ENCODE measurements around the gene AMOTL2.
A peak's percentile ranks its signal among the peaks of the same experiment; 100 is the strongest.

The AMOTL2 gene

DNA sequence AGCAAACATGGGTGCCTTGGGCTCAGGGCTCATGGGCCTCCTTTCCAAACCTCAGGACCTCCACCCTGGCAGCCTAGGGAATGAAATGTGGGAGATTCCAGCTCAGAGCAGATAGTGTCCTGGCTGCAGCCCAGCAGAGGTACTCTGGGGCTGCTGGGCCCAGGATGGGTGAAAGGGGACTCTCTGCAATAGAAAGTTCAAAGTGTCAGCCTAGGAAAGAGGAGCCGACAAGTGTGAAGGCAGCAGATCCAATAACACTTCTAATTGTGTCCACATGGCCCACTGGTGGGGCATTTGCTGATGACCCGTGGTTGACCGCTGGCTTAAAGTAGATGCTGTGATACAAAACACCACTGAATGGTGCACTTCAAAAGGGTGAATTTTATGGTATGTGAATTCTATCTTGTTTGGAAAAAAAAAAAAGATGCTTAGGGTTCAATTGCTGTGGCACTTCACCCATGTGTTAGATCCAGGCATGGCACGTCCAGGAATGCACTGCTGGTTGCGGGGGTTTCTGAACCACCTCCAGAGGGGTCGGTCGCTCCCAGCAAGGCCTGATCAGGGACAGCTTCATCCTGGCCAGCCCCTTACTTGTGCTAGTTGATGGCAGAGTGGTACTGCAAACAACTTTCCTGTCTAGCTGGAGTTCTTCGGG lies 20.9 kb downstream of the AMOTL2 start:
- TF ChIP-seq EP300 (IDR thresholded peaks at IDR 0.05; ENCODE audit: borderline replicate concordance) (0 out of 2 replicates have a peak, but pooled peaks have one; percentile 6), FOXM1 (IDR thresholded peaks at IDR 0.05; ENCODE audit: borderline replicate concordance, low read depth) (no peak), TAF1 (IDR thresholded peaks at IDR 0.05; ENCODE audit: low read depth) (peak; percentile 15; the same call in 1 of the 2 replicates)

DNA sequence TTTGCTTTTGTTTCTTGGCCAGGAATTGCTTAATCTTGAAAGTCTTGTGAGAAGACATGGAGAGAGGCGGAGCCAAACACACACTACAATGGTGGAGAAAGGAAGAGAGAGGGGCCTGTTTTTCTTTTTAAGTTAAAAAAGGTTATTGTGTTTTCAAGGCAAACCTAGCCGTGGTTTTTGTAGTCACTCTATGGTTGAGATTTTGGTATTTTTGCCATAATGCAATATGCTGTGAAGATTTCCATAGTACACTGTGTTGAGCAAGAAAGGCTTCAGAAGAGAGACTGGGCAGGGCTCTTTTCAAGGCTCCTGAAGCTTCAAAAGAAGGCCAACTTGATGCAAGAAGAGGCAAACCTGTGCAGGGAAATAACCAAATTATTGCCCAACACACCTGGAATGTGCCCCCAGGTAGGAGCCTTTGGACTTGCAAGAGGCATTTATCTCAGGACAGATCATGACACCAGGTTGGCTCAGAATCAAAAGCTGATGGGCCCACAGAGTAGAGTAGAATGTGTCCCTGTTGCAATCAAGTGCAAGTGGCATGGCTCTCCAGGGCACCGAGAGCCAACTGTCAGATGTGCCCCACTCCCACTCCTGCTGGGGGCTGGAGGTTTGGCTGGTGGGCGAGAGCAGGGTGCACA lies 22.1 kb downstream of the AMOTL2 start:
- TF ChIP-seq, protein P1, sequence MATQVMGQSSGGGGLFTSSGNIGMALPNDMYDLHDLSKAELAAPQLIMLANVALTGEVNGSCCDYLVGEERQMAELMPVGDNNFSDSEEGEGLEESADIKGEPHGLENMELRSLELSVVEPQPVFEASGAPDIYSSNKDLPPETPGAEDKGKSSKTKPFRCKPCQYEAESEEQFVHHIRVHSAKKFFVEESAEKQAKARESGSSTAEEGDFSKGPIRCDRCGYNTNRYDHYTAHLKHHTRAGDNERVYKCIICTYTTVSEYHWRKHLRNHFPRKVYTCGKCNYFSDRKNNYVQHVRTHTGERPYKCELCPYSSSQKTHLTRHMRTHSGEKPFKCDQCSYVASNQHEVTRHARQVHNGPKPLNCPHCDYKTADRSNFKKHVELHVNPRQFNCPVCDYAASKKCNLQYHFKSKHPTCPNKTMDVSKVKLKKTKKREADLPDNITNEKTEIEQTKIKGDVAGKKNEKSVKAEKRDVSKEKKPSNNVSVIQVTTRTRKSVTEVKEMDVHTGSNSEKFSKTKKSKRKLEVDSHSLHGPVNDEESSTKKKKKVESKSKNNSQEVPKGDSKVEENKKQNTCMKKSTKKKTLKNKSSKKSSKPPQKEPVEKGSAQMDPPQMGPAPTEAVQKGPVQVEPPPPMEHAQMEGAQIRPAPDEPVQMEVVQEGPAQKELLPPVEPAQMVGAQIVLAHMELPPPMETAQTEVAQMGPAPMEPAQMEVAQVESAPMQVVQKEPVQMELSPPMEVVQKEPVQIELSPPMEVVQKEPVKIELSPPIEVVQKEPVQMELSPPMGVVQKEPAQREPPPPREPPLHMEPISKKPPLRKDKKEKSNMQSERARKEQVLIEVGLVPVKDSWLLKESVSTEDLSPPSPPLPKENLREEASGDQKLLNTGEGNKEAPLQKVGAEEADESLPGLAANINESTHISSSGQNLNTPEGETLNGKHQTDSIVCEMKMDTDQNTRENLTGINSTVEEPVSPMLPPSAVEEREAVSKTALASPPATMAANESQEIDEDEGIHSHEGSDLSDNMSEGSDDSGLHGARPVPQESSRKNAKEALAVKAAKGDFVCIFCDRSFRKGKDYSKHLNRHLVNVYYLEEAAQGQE (IDR thresholded peaks at IDR 0.05; ENCODE audit: low read depth), result no peak
- TF ChIP-seq EP300 (IDR thresholded peaks at IDR 0.05; ENCODE audit: borderline replicate concordance) (peak; percentile 72), EGR1 (IDR thresholded peaks at IDR 0.05) (no peak), TCF12 (IDR thresholded peaks at IDR 0.05; ENCODE audit: low read depth) (no peak), ZBTB7A (IDR thresholded peaks at IDR 0.05; ENCODE audit: low read depth) (0 out of 2 replicates have a peak, but pooled peaks have one; percentile 28), CEBPB (IDR thresholded peaks at IDR 0.05) (peak; percentile 96), RAD21 (IDR thresholded peaks at IDR 0.05; ENCODE audit: low read depth) (peak; percentile 1; the same call in 1 of the 2 replicates), CREB1 (IDR thresholded peaks at IDR 0.05; ENCODE audit: low read depth) (no peak), TEAD4 (IDR thresholded peaks at IDR 0.05) (peak; percentile 81), TAF1 (IDR thresholded peaks at IDR 0.05; ENCODE audit: low read depth) (no peak), NFIC (IDR thresholded peaks at IDR 0.05) (peak; percentile 68), YY1 (IDR thresholded peaks at IDR 0.05; ENCODE audit: low read depth) (no peak)

DNA sequence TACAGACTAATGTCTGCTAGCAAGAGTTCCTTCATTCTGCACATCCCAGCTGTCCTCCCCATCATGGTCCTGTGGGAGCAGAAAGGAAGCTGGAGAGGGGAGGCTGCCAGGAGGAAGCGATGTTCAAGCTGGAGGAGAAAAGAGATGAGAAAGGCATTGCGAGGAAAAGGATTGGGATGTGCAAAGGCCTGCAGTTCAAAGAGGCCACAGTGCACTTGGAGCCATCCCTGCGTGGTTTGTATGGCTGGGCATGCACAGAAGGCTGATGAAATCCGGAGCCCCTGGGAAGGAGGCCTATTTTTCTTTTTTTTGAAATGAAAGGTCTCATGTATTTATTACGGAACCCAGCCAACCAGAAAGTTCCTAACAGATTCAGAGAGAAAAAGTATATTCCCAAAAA lies 22.8 kb downstream of the AMOTL2 start:
- TF ChIP-seq, protein P1 (IDR thresholded peaks at IDR 0.05; ENCODE audit: low read depth), result no peak
- no peak for TF ChIP-seq YY1 (IDR thresholded peaks at IDR 0.05; ENCODE audit: low read depth)

DNA sequence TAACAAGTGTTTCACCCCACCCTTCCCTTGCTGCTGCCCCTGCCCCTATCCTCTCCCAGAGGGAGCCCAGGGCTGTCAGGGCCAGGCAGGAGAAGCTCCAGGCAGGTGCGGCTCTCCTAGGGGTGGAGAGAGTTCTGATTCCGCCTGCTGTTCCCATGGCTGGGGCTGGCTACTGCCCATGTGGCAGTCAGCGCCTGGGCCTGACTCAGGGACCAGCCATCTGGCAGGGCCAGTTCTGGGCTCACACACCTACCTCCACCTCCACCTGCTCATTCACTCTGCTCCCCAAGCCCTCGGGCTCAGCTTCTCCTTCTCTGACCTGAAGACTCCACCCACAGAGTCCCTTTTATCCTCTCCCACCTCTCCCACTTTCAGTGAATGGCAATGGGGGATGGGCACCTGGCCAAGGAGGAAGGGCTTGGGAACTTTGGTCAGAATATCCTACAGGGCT lies 23.4 kb downstream of the AMOTL2 start:
- TF ChIP-seq RAD21 (IDR thresholded peaks at IDR 0.05; ENCODE audit: low read depth) (peak; percentile 22; the same call in 1 of the 2 replicates), FOXM1 (IDR thresholded peaks at IDR 0.05; ENCODE audit: borderline replicate concordance, low read depth) (no peak), CREB1 (IDR thresholded peaks at IDR 0.05; ENCODE audit: low read depth) (no peak), CEBPB (IDR thresholded peaks at IDR 0.05) (no peak), EP300 (IDR thresholded peaks at IDR 0.05; ENCODE audit: borderline replicate concordance) (peak; percentile 83; the same call in 1 of the 2 replicates), TAF1 (IDR thresholded peaks at IDR 0.05; ENCODE audit: low read depth) (no peak), TCF12 (IDR thresholded peaks at IDR 0.05; ENCODE audit: low read depth) (peak; percentile 87), TEAD4 (IDR thresholded peaks at IDR 0.05) (peak; percentile 87), NFIC (IDR thresholded peaks at IDR 0.05) (peak; percentile 70), YY1 (IDR thresholded peaks at IDR 0.05; ENCODE audit: low read depth) (no peak; the same call in 1 of the 2 replicates), EGR1 (IDR thresholded peaks at IDR 0.05) (no peak), ZBTB7A (IDR thresholded peaks at IDR 0.05; ENCODE audit: low read depth) (no peak)
- TF ChIP-seq, protein P2, sequence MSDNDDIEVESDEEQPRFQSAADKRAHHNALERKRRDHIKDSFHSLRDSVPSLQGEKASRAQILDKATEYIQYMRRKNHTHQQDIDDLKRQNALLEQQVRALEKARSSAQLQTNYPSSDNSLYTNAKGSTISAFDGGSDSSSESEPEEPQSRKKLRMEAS (IDR thresholded peaks at IDR 0.05), result peak; percentile 80
- TF ChIP-seq, protein P3, sequence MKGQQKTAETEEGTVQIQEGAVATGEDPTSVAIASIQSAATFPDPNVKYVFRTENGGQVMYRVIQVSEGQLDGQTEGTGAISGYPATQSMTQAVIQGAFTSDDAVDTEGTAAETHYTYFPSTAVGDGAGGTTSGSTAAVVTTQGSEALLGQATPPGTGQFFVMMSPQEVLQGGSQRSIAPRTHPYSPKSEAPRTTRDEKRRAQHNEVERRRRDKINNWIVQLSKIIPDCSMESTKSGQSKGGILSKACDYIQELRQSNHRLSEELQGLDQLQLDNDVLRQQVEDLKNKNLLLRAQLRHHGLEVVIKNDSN (IDR thresholded peaks at IDR 0.05), result 0 out of 2 replicates have a peak, but pooled peaks have one; percentile 36
- TF ChIP-seq, protein P1 (IDR thresholded peaks at IDR 0.05; ENCODE audit: low read depth), result no peak

DNA sequence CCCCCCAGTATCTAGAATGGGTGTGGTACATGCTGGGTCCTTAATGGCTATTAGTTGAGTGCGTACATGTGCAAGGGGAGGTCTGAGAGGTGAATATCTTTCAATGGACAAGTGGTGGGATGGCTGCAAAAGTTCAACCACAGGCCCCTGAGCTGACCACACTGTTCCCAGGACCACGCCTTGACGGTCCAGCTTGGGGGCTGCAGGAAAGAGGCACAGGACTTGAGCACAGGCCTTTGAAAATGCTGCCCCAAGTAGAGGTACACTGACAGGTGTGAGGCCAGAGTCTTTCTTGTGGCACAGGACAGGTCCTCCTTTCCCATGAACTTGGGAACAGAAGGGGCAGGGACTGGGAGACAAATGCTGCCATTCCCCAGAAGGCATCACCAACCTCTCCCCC lies 24.0 kb downstream of the AMOTL2 start:
- TF ChIP-seq, protein P2 (IDR thresholded peaks at IDR 0.05), result no peak
- TF ChIP-seq CEBPB (IDR thresholded peaks at IDR 0.05) (no peak), TEAD4 (IDR thresholded peaks at IDR 0.05) (no peak), ZBTB7A (IDR thresholded peaks at IDR 0.05; ENCODE audit: low read depth) (no peak)
